Mucosa of rectum (tissue), 2 donors: ENCODE data around the gene CETP.
A peak's percentile ranks its signal among the peaks of the same experiment; 100 is the strongest.
"Not testable (repeated sequence)": the region's sequence is repeated elsewhere in the genome, so short reads cannot be mapped to it uniquely, and the experiment has no call there.

Experiments used
- H3K27ac ChIP-seq, 2 donors: one replicate each; pipeline ENCODE4 v1.7.0; 2013; ENCODE audit warnings: inconsistent platforms in 2 of 2, low read depth in 2 of 2, low read length in 2 of 2
- H3K27me3 ChIP-seq, 2 donors: one replicate each; pipeline ENCODE4 v1.7.0; 2013; ENCODE audit warnings: low read length in 2 of 2; ENCODE audit not compliant: control insufficient read depth in 2 of 2, insufficient read depth in 2 of 2
- H3K36me3 ChIP-seq, 2 donors: one replicate each; pipeline ENCODE4 v1.7.0; 2013; ENCODE audit warnings: low read length in 2 of 2; ENCODE audit not compliant: control insufficient read depth in 2 of 2, insufficient read depth in 2 of 2
- H3K4me1 ChIP-seq, 2 donors: one replicate each; pipeline ENCODE4 v1.7.0; 2013; ENCODE audit warnings: low read length in 2 of 2, mild to moderate bottlenecking in 1 of 2; ENCODE audit not compliant: control insufficient read depth in 2 of 2, insufficient read depth in 2 of 2
- H3K4me3 ChIP-seq, 2 donors: one replicate each; pipeline ENCODE4 v1.7.0; 2013; ENCODE audit warnings: low read length in 2 of 2
- H3K9ac ChIP-seq, 2 donors: one replicate each; pipeline ENCODE4 v1.7.0; 2013; ENCODE audit warnings: low read length in 2 of 2, low read depth in 1 of 2, mild to moderate bottlenecking in 1 of 2
- H3K9me3 ChIP-seq, 2 donors: one replicate each; pipeline ENCODE4 v1.7.0; 2013; ENCODE audit warnings: low read length in 2 of 2; ENCODE audit not compliant: control insufficient read depth in 2 of 2
- donor health status: healthy.
- donor health status: Normal muscosa, but diverticular disease.

CETP gene

DNA sequence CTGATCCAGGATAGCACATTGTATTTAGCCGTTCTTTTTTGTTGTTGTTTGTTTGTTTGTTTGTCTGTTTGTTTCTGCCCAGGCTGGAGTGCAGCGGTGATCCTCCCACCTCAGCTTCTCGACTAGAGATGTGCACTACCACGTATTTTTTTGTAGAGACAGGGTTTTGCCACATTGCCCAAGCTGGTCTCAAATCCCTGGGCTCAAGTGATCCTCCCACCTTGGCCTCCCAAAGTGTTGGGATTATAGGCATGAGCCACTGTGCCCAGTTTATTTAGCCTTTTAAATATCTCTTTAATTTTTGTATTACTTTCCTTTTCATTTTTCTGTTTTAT lies 18.4 kb downstream of the CETP start:
- Histone ChIP-seq H3K27ac (no peak overlapping the region), H3K36me3 (no peaks in the 10 kb centered on the region), H3K9me3 (no peaks in the 10 kb centered on the region), H3K9ac (no peak overlapping the region), H3K4me3 (no peak overlapping the region), H3K27me3 (peaks cover 0 to 1% of the 10 kb centered on the region in 2 donors), H3K4me1 (peaks cover 16 to 22% of the 10 kb centered on the region in 2 donors)

- H3K9ac ChIP-seq = no peak overlapping the region
- no peak overlapping the region for H3K4me3 ChIP-seq
- H3K27me3 ChIP-seq = peaks cover 0 to 1% of the 10 kb centered on the region in 2 donors
- no peaks in the 10 kb centered on the region for H3K36me3 ChIP-seq
- H3K9me3 ChIP-seq = no peaks in the 10 kb centered on the region
- H3K4me1 ChIP-seq = peaks cover 23 to 26% of the 10 kb centered on the region in 2 donors
- no peak overlapping the region for H3K27ac ChIP-seq
Observed at GRCh38 chr16:56980792-56981724, 19.3 kb downstream of the CETP start.

GRCh38 chr16:56981729-56982271 lies 20.1 kb downstream of the CETP start:
- no peak overlapping the region for H3K9ac ChIP-seq
- H3K4me3 ChIP-seq = no peak overlapping the region
- no peaks in the 10 kb centered on the region for H3K36me3 ChIP-seq
- H3K27me3 ChIP-seq = peaks cover 0 to 1% of the 10 kb centered on the region in 2 donors
- no peaks in the 10 kb centered on the region for H3K9me3 ChIP-seq
- no peak overlapping the region for H3K27ac ChIP-seq
- peaks cover 23 to 26% of the 10 kb centered on the region in 2 donors for H3K4me1 ChIP-seq

- Histone ChIP-seq H3K27ac (peak overlapping the region in 1 of 2 donors; percentile 46), H3K36me3 (no peaks in the 10 kb centered on the region), H3K9me3 (no peaks in the 10 kb centered on the region), H3K4me1 (peaks cover 23 to 26% of the 10 kb centered on the region in 2 donors), H3K4me3 (no peak overlapping the region), H3K27me3 (peaks cover 0 to 1% of the 10 kb centered on the region in 2 donors), H3K9ac (no peak overlapping the region)
Observed at GRCh38 chr16:56982695-56983094, 20.9 kb downstream of the CETP start.

DNA sequence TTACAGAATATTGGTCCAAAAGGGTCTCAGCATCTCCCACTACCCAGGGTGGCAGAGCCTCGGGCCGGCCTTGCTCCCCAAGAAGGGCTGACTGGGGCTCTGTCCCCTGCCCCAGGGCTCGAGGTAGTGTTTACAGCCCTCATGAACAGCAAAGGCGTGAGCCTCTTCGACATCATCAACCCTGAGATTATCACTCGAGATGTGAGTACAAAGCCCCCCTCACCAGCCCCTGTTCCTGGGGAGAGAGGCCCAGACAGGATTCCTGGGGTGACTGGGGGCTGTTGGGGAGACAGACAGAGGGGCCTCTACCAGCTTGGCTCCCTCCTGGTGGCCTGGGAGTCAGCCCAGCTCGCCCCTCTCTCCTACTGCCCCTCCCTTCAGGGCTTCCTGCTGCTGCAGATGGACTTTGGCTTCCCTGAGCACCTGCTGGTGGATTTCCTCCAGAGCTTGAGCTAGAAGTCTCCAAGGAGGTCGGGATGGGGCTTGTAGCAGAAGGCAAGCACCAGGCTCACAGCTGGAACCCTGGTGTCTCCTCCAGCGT lies 21.5 kb downstream of the CETP start:
- no peaks in the 10 kb centered on the region for H3K9me3 ChIP-seq
- H3K4me1 ChIP-seq = peaks cover 23 to 28% of the 10 kb centered on the region in 2 donors
- H3K27me3 ChIP-seq = peaks cover 0 to 1% of the 10 kb centered on the region in 2 donors
- peak overlapping the region in 1 of 2 donors; percentile 23 for H3K9ac ChIP-seq
- H3K36me3 ChIP-seq = no peaks in the 10 kb centered on the region
- peak overlapping the region; percentile 46 to 58 for H3K27ac ChIP-seq
- H3K4me3 ChIP-seq = peak overlapping the region in 1 of 2 donors; percentile 5

GRCh38 chr16:56984639-56985038 lies 22.9 kb downstream of the CETP start:
- peaks cover 31 to 38% of the 10 kb centered on the region in 2 donors for H3K4me1 ChIP-seq
- H3K27ac ChIP-seq = no peak overlapping the region
- H3K9me3 ChIP-seq = no peaks in the 10 kb centered on the region
- H3K9ac ChIP-seq = no peak overlapping the region
- peaks cover 0 to 1% of the 10 kb centered on the region in 2 donors for H3K27me3 ChIP-seq
- H3K36me3 ChIP-seq = no peaks in the 10 kb centered on the region
- H3K4me3 ChIP-seq = no peak overlapping the region

DNA sequence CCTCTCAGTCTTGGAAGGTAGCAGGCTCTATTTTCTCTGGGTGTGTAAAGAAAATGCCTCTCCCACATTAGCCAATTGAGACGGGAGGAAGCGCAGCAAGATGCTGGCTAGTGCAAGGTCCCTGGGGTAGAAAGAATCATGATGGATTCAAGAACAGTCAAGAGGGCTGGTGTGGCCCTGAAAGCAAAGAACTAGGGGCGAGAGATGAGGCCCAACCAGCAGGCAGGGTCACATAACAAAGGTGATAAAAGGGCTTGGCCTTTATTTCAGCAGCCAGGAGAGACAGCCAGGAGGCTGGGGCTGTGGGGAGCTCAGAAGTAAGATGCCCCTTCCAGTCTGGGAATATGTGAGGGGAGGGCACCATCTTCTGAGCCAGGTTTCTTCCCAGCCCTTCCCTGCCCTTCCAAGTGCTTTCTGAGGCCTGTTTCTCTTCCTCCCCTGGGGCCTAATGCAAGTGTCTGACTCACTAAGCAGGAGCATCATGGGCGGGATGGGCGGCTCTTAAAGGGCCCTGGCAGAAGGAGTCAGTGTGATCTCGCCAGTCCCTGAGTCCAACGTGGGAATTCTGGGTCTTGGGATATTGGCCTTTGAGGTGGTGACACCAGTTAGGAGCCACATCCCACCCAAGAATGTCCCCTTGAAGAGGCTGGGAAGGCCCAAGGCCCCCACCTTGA lies 23.7 kb downstream of the CETP start:
- Histone ChIP-seq H3K4me1 (peaks cover 37 to 45% of the 10 kb centered on the region in 2 donors), H3K27ac (peak overlapping the region; percentile 48 to 67), H3K36me3 (no peaks in the 10 kb centered on the region), H3K4me3 (peak overlapping the region in 1 of 2 donors; percentile 3), H3K9ac (peak overlapping the region in 1 of 2 donors; percentile 47), H3K9me3 (no peaks in the 10 kb centered on the region), H3K27me3 (peaks cover 0 to 1% of the 10 kb centered on the region in 2 donors)

DNA sequence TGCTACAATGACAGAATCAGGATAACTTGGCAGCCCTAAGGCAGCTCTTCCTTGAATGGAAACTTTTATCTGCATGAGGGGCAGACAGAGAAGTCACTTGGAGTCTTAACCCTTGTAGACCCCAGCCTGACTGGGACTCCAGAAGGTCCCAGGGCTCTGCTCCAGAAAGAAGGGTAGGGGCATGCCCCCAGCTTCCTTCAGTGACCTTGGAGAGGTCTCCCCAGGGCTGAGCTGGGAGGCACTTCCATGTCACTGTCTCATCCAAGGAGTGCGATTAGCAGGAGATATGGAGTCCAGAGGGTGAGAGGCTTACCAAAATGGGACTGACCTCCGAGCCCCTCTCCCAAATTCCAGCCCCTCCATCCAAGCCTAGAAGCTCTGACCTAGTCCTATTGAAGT lies 24.2 kb downstream of the CETP start:
- Histone ChIP-seq H3K4me3 (no peak overlapping the region), H3K27me3 (peaks cover 0 to 1% of the 10 kb centered on the region in 2 donors), H3K36me3 (no peaks in the 10 kb centered on the region), H3K9me3 (no peaks in the 10 kb centered on the region), H3K9ac (no peak overlapping the region), H3K27ac (peak overlapping the region; percentile 48 to 67), H3K4me1 (peaks cover 42 to 50% of the 10 kb centered on the region in 2 donors)

DNA sequence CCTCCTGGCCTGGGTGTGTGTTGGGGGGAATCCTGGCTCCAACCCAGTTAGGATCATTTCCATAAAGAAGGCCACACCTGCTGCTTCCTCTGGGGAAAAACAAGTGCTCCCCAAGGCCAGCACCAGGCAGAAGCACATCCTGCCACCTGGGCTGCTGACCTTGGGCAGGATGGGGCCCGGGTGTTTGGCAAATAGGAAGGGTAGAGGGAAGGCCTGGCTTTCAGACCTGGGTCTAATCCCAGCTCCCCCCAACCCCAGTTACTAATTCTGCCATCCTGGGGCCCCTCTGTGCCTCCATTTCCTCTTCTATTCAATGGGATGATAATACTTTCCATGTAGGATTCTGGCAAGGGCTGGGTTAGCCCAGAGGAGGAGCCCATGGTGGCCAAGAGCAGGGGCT lies 24.6 kb downstream of the CETP start:
- Histone ChIP-seq H3K36me3 (no peaks in the 10 kb centered on the region), H3K9ac (no peak overlapping the region), H3K27me3 (peaks cover 0 to 1% of the 10 kb centered on the region in 2 donors), H3K9me3 (no peaks in the 10 kb centered on the region), H3K4me3 (no peak overlapping the region), H3K4me1 (peaks cover 45 to 52% of the 10 kb centered on the region in 2 donors), H3K27ac (no peak overlapping the region)

DNA sequence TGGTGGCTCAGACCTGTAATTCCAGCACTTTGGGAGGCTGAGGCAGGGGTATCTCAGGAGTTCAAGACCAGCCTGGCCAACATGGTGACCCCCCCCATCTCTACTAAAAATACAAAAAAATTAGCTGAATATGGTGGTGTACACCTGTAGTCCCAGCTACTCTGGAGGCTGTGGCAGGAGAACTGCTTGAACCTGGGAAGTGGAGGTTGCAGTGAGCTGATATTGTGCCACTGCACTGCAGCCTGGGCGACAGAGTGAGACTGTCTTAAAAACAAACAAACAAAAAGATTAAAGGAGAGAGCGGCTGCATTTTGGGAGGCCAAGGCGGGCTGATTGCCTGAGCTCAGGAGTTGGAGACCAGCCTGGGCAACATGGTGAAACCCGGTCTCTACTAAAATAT lies 25.2 kb downstream of the CETP start:
- not testable (repeated sequence) for H3K9me3 ChIP-seq, H3K4me3 ChIP-seq, H3K27me3 ChIP-seq, H3K27ac ChIP-seq, H3K36me3 ChIP-seq, H3K9ac ChIP-seq
- peaks cover 47 to 54% of the 10 kb centered on the region in 2 donors for H3K4me1 ChIP-seq
